Activated naive CD8-positive, alpha-beta T cell (primary cell): ENCODE results near the gene MNX1.
A peak's percentile ranks its signal among the peaks of the same experiment; 100 is the strongest.

Source experiments
- H3K27ac Mint-ChIP-seq: one replicate; pipeline ENCODE4 v1.8.0; 2021; ENCODE audit warnings: mixed read lengths
- H3K27me3 Mint-ChIP-seq: one replicate; pipeline ENCODE4 v1.8.0; 2021; ENCODE audit warnings: mixed read lengths
- H3K36me3 Mint-ChIP-seq: one replicate; pipeline ENCODE4 v1.8.0; 2021; ENCODE audit warnings: mixed read lengths
- H3K4me1 Mint-ChIP-seq: one replicate; pipeline ENCODE4 v1.8.0; 2021; ENCODE audit warnings: low read depth, mixed read lengths
- H3K4me3 Mint-ChIP-seq: one replicate; pipeline ENCODE4 v1.8.0; 2021; ENCODE audit warnings: mild to moderate bottlenecking, mixed read lengths
- H3K9me3 Mint-ChIP-seq: one replicate; pipeline ENCODE4 v1.8.0; 2021; ENCODE audit warnings: low read depth, mixed read lengths

Gene MNX1

DNA sequence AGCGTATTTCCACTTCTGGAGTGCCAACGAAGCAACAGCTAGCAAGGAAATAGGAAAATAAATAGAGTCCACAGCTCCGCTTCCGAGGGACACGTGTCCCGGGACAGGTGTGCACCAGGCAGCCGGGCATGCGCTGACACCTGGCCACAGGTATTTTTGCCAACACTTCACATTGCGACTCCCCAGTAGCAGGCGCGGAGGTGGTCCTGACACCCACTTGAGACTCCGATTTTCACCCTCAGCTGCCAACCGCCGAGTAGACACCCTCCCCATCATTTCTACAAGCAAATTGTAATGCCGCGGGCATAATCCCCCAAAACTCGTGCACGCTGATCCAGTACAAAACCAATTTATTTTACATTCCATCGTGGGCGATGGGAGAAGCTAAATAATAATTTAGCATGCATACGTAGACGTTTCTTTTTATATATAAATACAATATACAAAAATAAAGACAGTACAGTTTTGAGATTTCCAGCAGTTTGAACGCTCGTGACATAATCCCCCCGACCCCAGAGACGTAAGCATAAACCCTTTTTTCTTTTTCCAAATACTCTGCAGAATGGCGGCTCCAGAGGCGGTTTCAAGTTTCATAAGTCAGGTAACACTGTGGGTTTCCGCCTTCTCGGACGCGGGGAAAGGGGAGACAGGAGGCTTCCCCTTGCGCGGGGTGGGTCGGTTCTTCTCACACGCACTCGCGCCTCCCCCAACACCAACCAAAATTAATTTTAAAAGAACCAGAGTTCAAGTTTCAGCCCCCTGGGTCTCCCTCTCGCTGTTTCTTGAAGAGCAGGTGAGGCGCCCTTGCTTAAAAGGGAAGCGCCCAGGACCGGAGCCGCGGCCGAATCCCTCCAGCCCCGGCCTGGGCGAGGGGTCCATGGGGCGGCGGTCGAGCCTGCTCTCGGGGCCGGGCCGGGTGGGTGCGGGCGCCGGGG, 5.7 kb downstream of the MNX1 start:
- peaks cover 32% of the 10 kb centered on the region for H3K4me1 Mint-ChIP-seq
- no peaks in the 10 kb centered on the region for H3K9me3 Mint-ChIP-seq
- H3K36me3 Mint-ChIP-seq: peaks cover 2% of the 10 kb centered on the region
- H3K27ac Mint-ChIP-seq: no peak overlapping the region
- peaks cover 30% of the 10 kb centered on the region for H3K27me3 Mint-ChIP-seq
- peak overlapping the region; percentile 23 for H3K4me3 Mint-ChIP-seq

DNA sequence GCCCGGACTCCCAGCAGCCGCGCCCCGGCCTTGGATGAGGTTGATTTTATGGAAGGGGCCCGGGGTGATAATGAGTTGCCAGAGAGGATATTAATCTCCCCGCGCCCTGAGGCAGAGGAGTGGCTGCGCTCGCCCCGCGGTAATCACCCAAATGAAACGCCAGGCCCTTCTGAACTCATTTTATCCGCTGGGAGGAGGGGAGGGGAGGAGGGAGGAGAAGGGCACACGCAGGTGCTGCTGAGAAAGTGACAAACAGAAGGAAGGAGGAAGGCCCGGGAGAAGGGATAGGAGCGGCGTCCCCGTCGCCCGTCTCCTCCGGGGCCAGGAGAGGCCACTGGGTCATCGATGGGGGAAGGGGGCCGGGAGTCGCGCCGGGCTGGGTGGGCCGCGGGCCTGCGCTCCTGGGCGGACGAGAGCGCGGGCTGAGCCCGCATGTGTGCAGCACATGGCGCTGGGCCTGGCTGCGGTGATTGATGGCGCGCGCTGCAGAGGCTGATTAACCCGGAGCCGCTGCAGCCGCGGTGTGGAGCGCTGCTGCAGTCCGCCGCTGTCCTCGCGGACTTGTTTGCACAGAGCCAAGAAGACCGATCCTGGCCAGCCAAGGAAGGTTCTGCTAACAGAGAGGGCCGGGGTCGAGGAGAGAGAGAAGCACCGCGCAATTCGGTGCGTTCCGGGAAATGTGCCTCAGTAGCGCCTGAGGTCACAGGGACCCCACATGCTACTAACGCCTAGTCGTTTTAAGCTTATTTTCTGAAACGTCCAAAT, 6.5 kb downstream of the MNX1 start:
- peaks cover 32% of the 10 kb centered on the region for H3K27me3 Mint-ChIP-seq
- H3K27ac Mint-ChIP-seq: no peak overlapping the region
- H3K9me3 Mint-ChIP-seq: no peaks in the 10 kb centered on the region
- peaks cover 2% of the 10 kb centered on the region for H3K36me3 Mint-ChIP-seq
- peaks cover 32% of the 10 kb centered on the region for H3K4me1 Mint-ChIP-seq
- no peak overlapping the region for H3K4me3 Mint-ChIP-seq

- Mint-ChIP-seq H3K4me3 (no peak overlapping the region), H3K36me3 (peaks cover 2% of the 10 kb centered on the region)
These were observed 7.1 kb downstream of the MNX1 start for GRCh38 chr7:157003445-157003755.

DNA sequence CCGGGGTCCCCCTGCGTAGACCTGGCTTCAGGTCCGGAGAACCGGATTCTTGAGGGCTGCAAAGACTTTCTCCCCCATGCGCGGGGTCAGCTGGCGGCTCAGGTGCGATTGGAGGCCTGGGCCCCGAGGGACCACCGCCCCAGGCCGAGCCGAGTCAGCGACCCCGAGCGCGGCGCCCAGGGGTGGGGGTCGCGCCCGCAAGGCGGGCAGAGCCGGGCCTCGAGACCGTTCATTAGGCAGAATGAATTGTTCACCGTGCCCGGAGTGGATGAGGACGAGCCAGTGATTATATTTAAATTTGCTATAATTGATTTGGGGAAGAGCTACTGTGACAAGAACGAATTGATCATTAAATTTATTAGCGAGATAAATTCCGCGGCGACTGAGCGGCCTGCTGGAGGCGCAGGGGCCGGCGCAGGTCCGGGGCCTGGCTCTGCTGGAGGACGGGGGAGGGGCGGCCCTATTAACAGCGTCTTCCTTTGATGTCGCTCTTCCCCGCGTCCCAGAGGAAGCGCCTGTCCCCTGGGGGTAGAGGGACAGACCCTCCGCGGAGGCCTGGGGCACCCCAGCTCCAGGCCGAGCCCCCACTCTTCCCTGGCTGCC, 7.5 kb downstream of the MNX1 start:
- Mint-ChIP-seq H3K4me1 (peaks cover 34% of the 10 kb centered on the region), H3K27ac (no peak overlapping the region), H3K27me3 (peaks cover 37% of the 10 kb centered on the region), H3K4me3 (no peak overlapping the region), H3K9me3 (no peaks in the 10 kb centered on the region), H3K36me3 (peaks cover 2% of the 10 kb centered on the region)

More at GRCh38 chr7:157003445-157003755, 7.1 kb downstream of the MNX1 start:
- H3K9me3 Mint-ChIP-seq: no peaks in the 10 kb centered on the region
- H3K27me3 Mint-ChIP-seq: peaks cover 34% of the 10 kb centered on the region
- no peak overlapping the region for H3K27ac Mint-ChIP-seq
- H3K4me1 Mint-ChIP-seq: peaks cover 34% of the 10 kb centered on the region

DNA sequence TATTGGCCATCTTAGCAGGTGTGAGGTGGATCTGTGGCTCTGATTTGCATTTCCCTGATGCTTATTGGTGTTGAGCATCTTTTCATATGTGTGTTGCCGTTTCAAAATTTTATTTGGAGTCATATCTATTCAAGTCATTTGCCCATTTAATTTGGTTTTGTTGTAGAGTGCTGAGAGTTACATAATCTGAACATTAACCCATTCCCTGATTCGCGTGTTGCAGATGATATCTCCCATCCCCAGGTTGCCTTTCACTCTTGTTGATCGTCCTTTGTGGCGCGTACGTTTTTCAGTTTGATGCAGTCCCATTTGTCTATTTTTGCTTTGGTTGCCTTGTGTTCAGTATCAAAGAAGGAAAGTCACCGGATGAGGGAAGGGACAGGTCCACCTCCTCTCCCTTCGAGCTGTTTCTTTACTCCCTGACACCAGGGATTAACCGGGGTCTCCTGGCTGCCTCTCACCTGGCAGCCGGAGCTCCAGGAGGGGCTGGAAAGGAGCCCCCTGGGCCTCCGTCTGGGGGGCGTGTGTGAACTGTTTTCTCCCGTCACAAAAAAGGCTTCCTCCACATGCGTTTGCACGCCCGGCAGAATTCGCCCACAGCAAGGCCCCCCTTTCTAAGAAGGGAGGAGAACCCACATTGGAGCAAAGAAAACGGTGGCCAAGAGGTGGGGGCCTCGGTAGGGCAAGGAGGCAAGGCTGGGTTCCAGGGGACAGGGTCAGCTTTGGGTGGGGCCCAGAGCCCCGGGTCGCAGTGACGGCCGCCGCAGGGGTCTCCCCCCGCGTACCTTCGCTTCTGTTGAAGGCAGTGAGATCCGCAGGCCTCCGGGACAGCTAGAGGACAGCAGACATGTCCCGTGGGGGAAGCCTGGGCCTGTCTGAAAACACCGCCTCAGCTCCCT, 8.3 kb downstream of the MNX1 start:
- Mint-ChIP-seq H3K27ac (peak overlapping the region; percentile 2), H3K9me3 (no peaks in the 10 kb centered on the region), H3K4me3 (peak overlapping the region; percentile 1), H3K27me3 (peaks cover 41% of the 10 kb centered on the region), H3K4me1 (peaks cover 34% of the 10 kb centered on the region), H3K36me3 (peaks cover 2% of the 10 kb centered on the region)

DNA sequence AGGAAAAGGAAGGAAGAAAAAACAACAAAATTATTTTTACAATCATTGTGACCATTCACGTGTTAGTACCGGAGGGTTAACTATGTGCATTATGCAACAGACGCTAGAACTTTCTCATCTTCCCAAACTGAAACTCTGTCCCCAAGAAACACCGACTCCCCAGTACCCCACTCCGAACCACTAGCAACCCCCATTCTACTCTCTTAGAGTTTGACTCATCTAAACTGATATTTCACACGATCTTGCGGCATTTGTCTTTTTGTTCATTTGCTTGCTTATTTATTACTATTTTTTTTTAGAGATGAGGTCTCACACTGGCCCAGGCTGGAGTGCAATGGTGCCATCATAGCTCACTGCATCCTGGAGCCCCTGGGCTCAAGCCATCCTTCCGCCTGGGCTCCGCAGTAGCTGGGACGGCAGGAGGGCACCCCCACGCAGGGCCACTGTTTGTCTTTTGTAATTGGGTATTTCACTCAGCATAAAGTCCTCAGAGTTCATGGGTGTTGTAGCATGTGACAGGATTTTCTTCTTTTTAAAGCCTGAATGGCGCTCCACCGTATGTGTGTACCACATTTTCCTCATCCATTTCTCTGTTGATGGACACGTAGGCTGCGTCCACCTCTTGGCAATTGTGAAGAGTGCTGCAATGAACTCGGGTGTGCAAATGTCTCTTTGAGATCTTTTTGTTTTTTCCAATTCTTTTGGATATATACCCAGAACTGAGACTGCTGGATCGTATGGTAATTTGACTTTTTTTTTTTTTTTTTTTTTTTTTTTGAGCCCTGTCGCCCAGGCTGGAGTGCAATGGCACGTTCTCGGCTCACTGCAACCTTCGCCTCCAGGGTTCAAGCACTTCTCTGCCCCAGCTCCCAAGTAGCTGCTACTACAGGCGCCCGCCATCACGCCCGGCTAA, 9.5 kb downstream of the MNX1 start:
- H3K36me3 Mint-ChIP-seq: peaks cover 2% of the 10 kb centered on the region
- H3K27me3 Mint-ChIP-seq: peaks cover 47% of the 10 kb centered on the region
- peak overlapping the region; percentile 22 for H3K27ac Mint-ChIP-seq
- H3K4me3 Mint-ChIP-seq: peak overlapping the region; percentile 89
- peaks cover 34% of the 10 kb centered on the region for H3K4me1 Mint-ChIP-seq
- H3K9me3 Mint-ChIP-seq: no peaks in the 10 kb centered on the region

- peaks cover 34% of the 10 kb centered on the region for H3K4me1 Mint-ChIP-seq
These were observed 10.3 kb downstream of the MNX1 start for GRCh38 chr7:156999958-157000726.

GRCh38 chr7:156998988-156999957, 11.2 kb downstream of the MNX1 start:
- H3K9me3 Mint-ChIP-seq: no peaks in the 10 kb centered on the region
- no peak overlapping the region for H3K27ac Mint-ChIP-seq
- H3K4me1 Mint-ChIP-seq: peaks cover 26% of the 10 kb centered on the region
- H3K27me3 Mint-ChIP-seq: peaks cover 40% of the 10 kb centered on the region
- H3K36me3 Mint-ChIP-seq: peaks cover 2% of the 10 kb centered on the region
- peak overlapping the region; percentile 70 for H3K4me3 Mint-ChIP-seq

More at GRCh38 chr7:156999958-157000726, 10.3 kb downstream of the MNX1 start:
- H3K27me3 Mint-ChIP-seq: peaks cover 47% of the 10 kb centered on the region
- no peaks in the 10 kb centered on the region for H3K9me3 Mint-ChIP-seq
- peak overlapping the region; percentile 89 for H3K4me3 Mint-ChIP-seq
- H3K27ac Mint-ChIP-seq: no peak overlapping the region
- H3K36me3 Mint-ChIP-seq: peaks cover 2% of the 10 kb centered on the region

DNA sequence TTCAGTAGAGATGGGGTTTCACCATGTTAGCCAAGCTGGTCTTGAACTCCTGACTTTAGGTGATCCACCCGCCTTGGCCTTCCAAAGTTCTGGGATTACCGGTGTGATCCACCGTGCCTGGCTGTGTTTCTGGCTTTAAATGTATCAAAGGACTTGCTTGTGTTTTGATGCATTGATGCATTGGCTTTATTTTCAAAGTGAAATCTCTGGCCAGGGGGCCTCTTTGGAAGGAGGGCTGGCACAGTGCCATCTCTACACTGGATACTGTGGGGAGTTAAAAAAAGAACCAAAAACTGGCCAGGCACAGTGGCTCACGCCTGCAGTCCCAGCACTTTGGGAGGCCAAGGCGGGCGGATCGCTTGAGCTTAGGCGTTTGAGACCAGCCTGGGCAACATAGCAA, 16.0 kb downstream of the MNX1 start:
- H3K9me3 Mint-ChIP-seq: no peaks in the 10 kb centered on the region
- peaks cover 7% of the 10 kb centered on the region for H3K4me1 Mint-ChIP-seq
- H3K27me3 Mint-ChIP-seq: peaks cover 31% of the 10 kb centered on the region
- H3K36me3 Mint-ChIP-seq: no peaks in the 10 kb centered on the region
- no peak overlapping the region for H3K27ac Mint-ChIP-seq
- H3K4me3 Mint-ChIP-seq: no peak overlapping the region

DNA sequence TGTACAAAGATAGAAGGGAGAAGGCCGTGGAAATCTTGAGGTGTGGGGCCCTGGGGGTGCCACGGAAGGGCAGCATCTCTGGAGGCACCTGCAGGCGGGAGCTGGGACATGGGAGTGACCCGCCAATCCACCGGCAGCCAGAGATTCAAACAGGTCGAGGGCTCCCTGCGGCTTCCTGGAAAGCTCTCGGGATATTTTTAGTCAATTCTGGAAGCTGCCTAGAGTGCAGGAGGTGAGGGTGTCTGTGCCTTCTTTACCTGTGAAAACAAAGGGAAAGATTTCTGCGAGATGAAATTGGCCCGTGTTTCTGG, 16.6 kb downstream of the MNX1 start:
- H3K4me3 Mint-ChIP-seq: no peak overlapping the region
- peaks cover 29% of the 10 kb centered on the region for H3K27me3 Mint-ChIP-seq

GRCh38 chr7:156993021-156993924, 17.2 kb downstream of the MNX1 start:
- Mint-ChIP-seq H3K27me3 (peaks cover 24% of the 10 kb centered on the region), H3K4me1 (no peaks in the 10 kb centered on the region), H3K9me3 (no peaks in the 10 kb centered on the region), H3K4me3 (no peak overlapping the region), H3K27ac (no peak overlapping the region), H3K36me3 (no peaks in the 10 kb centered on the region)

More for the DNA sequence above, 16.6 kb downstream of the MNX1 start:
- H3K27ac Mint-ChIP-seq: no peak overlapping the region
- H3K36me3 Mint-ChIP-seq: no peaks in the 10 kb centered on the region
- H3K9me3 Mint-ChIP-seq: no peaks in the 10 kb centered on the region
- H3K4me1 Mint-ChIP-seq: peaks cover 2% of the 10 kb centered on the region
